H1 (cell line): ENCODE measurements around the gene KDM8. TPM values are rescaled to one million over a fixed set of nuclear protein-coding genes. Genes with fewer than 3 reads are reported as not detected.

Experiments
- ASH2L ChIP-seq: fragments of 200-600, 300-600 bp; sonication (generic); IDR thresholded peaks from one replicate; pipeline ENCODE4 v1.7.1; 2017; ENCODE audit warnings: low read length
- BCL11A ChIP-seq, 2 experiments: IDR thresholded peaks; one replicate each; pipeline ENCODE4 v1.6.1; 2011; ENCODE audit warnings: low read depth in 2 of 2, low read length in 2 of 2, mild to moderate bottlenecking in 2 of 2
- CHD7 ChIP-seq: fragments of 300-600 bp; sonication (generic); IDR thresholded peaks from 2 replicates; pipeline ENCODE4 v1.7.1; 2012; ENCODE audit warnings: low read length, moderate library complexity, mild to moderate bottlenecking, inconsistent platforms; ENCODE audit not compliant: insufficient replicate concordance
- CREB1 ChIP-seq: IDR thresholded peaks from 2 replicates; pipeline ENCODE4 v1.6.1; 2012; ENCODE audit warnings: inconsistent platforms
- SP2 ChIP-seq: IDR thresholded peaks from 2 replicates; pipeline ENCODE4 v1.6.1; 2012; ENCODE audit warnings: mild to moderate bottlenecking, low read length, inconsistent platforms
- TAF7 ChIP-seq: optimal IDR thresholded peaks from 2 replicates; pipeline ENCODE3; 2011; ENCODE audit warnings: low read depth, mild to moderate bottlenecking, inconsistent platforms, low read length, moderate library complexity, borderline replicate concordance
- TCF12 ChIP-seq: IDR thresholded peaks from 2 replicates; pipeline ENCODE4 v1.6.1; 2011; ENCODE audit warnings: low read depth, mild to moderate bottlenecking, low read length
- polyA plus RNA-seq, 7 experiments: library from polyadenylated mRNA; depleted of rRNA in 3 of 7; stranded (reverse) in 5 of 7; unstranded in 2 of 7; fragments of >200 nt in 5 of 7; fragments of 200-250 nt in 2 of 7; gene quantifications; 1 replicate in 5 of 7; 2 replicates in 1 of 7; 4 replicates in 1 of 7; pipeline versions ENCODE4 v1.2.1 to v1.2.3, GENCODE V29; 2011 to 2013; ENCODE audit warnings: missing spikeins in 2 of 7, mixed read lengths in 2 of 7
- total RNA-seq: library from RNA; stranded (reverse); fragmentation: NEBNext Ultra II Directional; extraction: Animal tissue kit (Norgen Biotek cat#: 25700); gene quantifications from 2 replicates; pipeline ENCODE4 v1.2.1, GENCODE V29; 2021

KDM8 gene
- total and polyA plus RNA-seq, 2 of the 8 experiments (the other 6 are each of a cell fraction or from before 2014, with no cell fraction given): 10.3 to 12.8 TPM

GRCh38 chr16:27224271-27224737, 21.0 kb downstream of the KDM8 start (continued):
- TF ChIP-seq TAF7 (no peak), TCF12 (no peak), CREB1 (no peak), CHD7 (no peak), SP2 (no peak), BCL11A (IDR thresholded peaks at IDR 0.05; ENCODE audit: low read depth in 2 of 2, low read length in 2 of 2) (no peak), ASH2L (no peak)
- TF ChIP-seq, all 59 proteins: peak for 0
